K562 (cell line): ENCODE data around the gene CPPED1. TPM values are rescaled to one million over a fixed set of nuclear protein-coding genes. Genes with fewer than 3 reads are reported as not detected.

Source experiments
- ATAC-seq: fragments of 200-7000 bp; cut with Tn5 transposase; 3 replicates; pipeline ENCODE4 v1.9.1; 2020; ENCODE audit warnings: moderate library complexity
- BruUV-seq: library from RNA; stranded (reverse); fragments of 400-500 nt; replicated peaks from 2 replicates; lab custom pipeline; 2021; lab: Mats Ljungman, UMichigan
- CTCF ChIA-PET: fragments of 300-600 bp; formaldehyde crosslinking; extraction: SDS; loops from one replicate; lab custom pipeline; 2021; ENCODE audit warnings: low intra/inter-chr PET ratio; lab: Yijun Ruan, JAX
- POLR2A ChIA-PET: fragments of 300-600, 350-650 bp; sonication (Branson Sonifier 250); formaldehyde crosslinking; extraction: SDS; loops from one replicate; lab custom pipeline; 2021; ENCODE audit warnings: antibody characterized with exemption, inconsistent platforms; lab: Yijun Ruan, JAX
- DNase-seq, 4 experiments: peaks; one replicate each; pipeline versions ENCODE4 v3.0.0 to v3.0.0-alpha.2; 2011 to 2018; ENCODE audit warnings: low spot score in 3 of 4, mixed read lengths in 3 of 4; ENCODE audit errors: extremely low read depth in 1 of 4
- FAIRE-seq: peaks from 2 replicates; lab custom pipeline; 2011; peaks lifted over from hg19 to GRCh38; lab: Jason Lieb, UNC
- H2AFZ ChIP-seq: 2 replicates; pipeline ENCODE4 v1.6.0; 2011; ENCODE audit warnings: low read depth, low read length, control low read depth, inconsistent platforms
- H3K27ac ChIP-seq: fragments of 200-600 bp; 3 replicates; pipeline ENCODE4 v1.8.0; 2011; ENCODE audit warnings: low read depth, mild to moderate bottlenecking, control low read depth, inconsistent platforms, low read length, moderate library complexity, mixed read lengths; ENCODE audit errors: extremely low read depth
- H3K27me3 ChIP-seq, 2 experiments: fragments of 300-600 bp in 1 of 2; 2 replicates in 1 of 2; 3 replicates in 1 of 2; pipeline versions ENCODE4 v1.6.0 to v1.8.0; 2011; ENCODE audit warnings: inconsistent platforms in 2 of 2, low read length in 2 of 2, mild to moderate bottlenecking in 1 of 2, mixed read lengths in 1 of 2, moderate library complexity in 1 of 2; ENCODE audit not compliant: control insufficient read depth in 2 of 2, insufficient read depth in 2 of 2
- H3K36me3 ChIP-seq: fragments of 300-600 bp; 3 replicates; pipeline ENCODE4 v1.8.0; 2011; ENCODE audit warnings: mild to moderate bottlenecking, low read length, inconsistent platforms; ENCODE audit not compliant: control insufficient read depth, insufficient read depth
- H3K4me1 ChIP-seq, 2 experiments: fragments of 200-600 bp in 1 of 2; replicated peaks in 1 of 2; 2 replicates in 1 of 2; 3 replicates in 1 of 2; pipeline versions ENCODE4 v1.5.1 to v1.8.0; 2011; ENCODE audit warnings: inconsistent platforms in 2 of 2, low read length in 2 of 2, mild to moderate bottlenecking in 1 of 2, mixed read lengths in 1 of 2, moderate library complexity in 1 of 2; ENCODE audit not compliant: control insufficient read depth in 2 of 2, insufficient read depth in 2 of 2
- H3K4me2 ChIP-seq: 2 replicates; pipeline ENCODE4 v1.6.1; 2011; ENCODE audit warnings: low read length, control low read depth, inconsistent platforms, mixed read lengths; ENCODE audit not compliant: insufficient read depth
- H3K4me3 ChIP-seq: fragments of 200-600 bp; sonication (generic), shearing (Covaris generic); 2 replicates; pipeline ENCODE4 v1.5.1; 2016; ENCODE audit warnings: control low read depth, inconsistent platforms
- H3K79me2 ChIP-seq: fragments of 200-600 bp; 3 replicates; pipeline ENCODE4 v1.8.0; 2011; ENCODE audit warnings: low read length, inconsistent platforms; ENCODE audit not compliant: control insufficient read depth, insufficient read depth
- H3K9ac ChIP-seq, 2 experiments: 2 replicates each; pipeline versions ENCODE4 v1.6.0 to v1.6.1; 2011; ENCODE audit warnings: low read depth in 2 of 2, low read length in 2 of 2, control low read depth in 1 of 2, inconsistent platforms in 1 of 2, mild to moderate bottlenecking in 1 of 2, mixed read lengths in 1 of 2; ENCODE audit not compliant: insufficient read depth in 1 of 2
- H3K9me1 ChIP-seq: one replicate; pipeline ENCODE4 v1.6.0; 2011; ENCODE audit warnings: inconsistent platforms, mild to moderate bottlenecking, low read length, moderate library complexity; ENCODE audit not compliant: control insufficient read depth, insufficient read depth
- H3K9me3 ChIP-seq: replicated peaks from 2 replicates; pipeline ENCODE4 v1.5.1; 2011; ENCODE audit warnings: low read depth, low read length, inconsistent platforms; ENCODE audit not compliant: control insufficient read depth, insufficient read depth
- H4K20me1 ChIP-seq: replicated peaks from 2 replicates; pipeline ENCODE4 v1.6.1; 2011; ENCODE audit warnings: low read length, inconsistent platforms, mixed read lengths; ENCODE audit not compliant: control insufficient read depth, insufficient read depth
- BCLAF1 ChIP-seq, 2 experiments: fragments of 450-650 bp in 1 of 2; IDR thresholded peaks; 2 replicates each; pipeline ENCODE4 v1.6.1; 2011 to 2017; ENCODE audit warnings: low read depth in 2 of 2, antibody characterized with exemption in 1 of 2, borderline replicate concordance in 1 of 2, low read length in 1 of 2, mild to moderate bottlenecking in 1 of 2, mixed read lengths in 1 of 2; ENCODE audit not compliant: control insufficient read depth in 1 of 2
- BCOR ChIP-seq: fragments of 450-650 bp; IDR thresholded peaks from 2 replicates; pipeline ENCODE4 v1.6.1; 2016
- CBFA2T3 ChIP-seq: fragments of 450-650 bp; IDR thresholded peaks from 2 replicates; pipeline ENCODE4 v1.6.1; 2017
- ELK3 ChIP-seq: fragments of 450-650 bp; formaldehyde crosslinking; IDR thresholded peaks from 2 replicates; pipeline ENCODE4 v1.4.0; 2020; ENCODE audit warnings: mild to moderate bottlenecking
- KDM1A ChIP-seq, 2 experiments: fragments of 450-650 bp; IDR thresholded peaks; 2 replicates each; pipeline ENCODE4 v1.6.1; 2016; ENCODE audit warnings: mild to moderate bottlenecking in 2 of 2
- KDM4B ChIP-seq, 2 experiments: fragments of 450-650 bp in 1 of 2; sonication (generic) in 1 of 2; IDR thresholded peaks; 2 replicates each; pipeline ENCODE4 v1.6.1; 2016 to 2017; ENCODE audit warnings: borderline replicate concordance in 2 of 2, antibody characterized with exemption in 1 of 2, low read depth in 1 of 2, mild to moderate bottlenecking in 1 of 2
- PREB ChIP-seq: sonication (generic); formaldehyde crosslinking; IDR thresholded peaks from 2 replicates; pipeline ENCODE4 v1.8.1; 2023; ENCODE audit warnings: mild to moderate bottlenecking, missing genetic modification reagents
- RCOR1 ChIP-seq, 2 experiments: IDR thresholded peaks; 2 replicates each; pipeline ENCODE4 v1.6.1; 2012; ENCODE audit warnings: low read depth in 2 of 2, low read length in 2 of 2, borderline replicate concordance in 1 of 2, improper control_type of control experiment in 1 of 2
- ZNF384 ChIP-seq: IDR thresholded peaks from 2 replicates; pipeline ENCODE4 v1.6.1; 2012; ENCODE audit warnings: low read depth, low read length, improper control_type of control experiment
- WGBS: fragments of 100-300 bp; shearing (Covaris generic); methylation state at CpG from one replicate; pipeline ENCODE4 v1.1.6; 2016; ENCODE audit warnings: low coverage, mixed read lengths; ENCODE audit not compliant: insufficient coverage; ENCODE audit errors: missing lambda C conversion rate; 5-methylcytosine and 5-hydroxymethylcytosine counted together
- in situ Hi-C: fragments of 300-500 bp; cut with MboI; formaldehyde crosslinking; loops from 4 replicates; pipeline ENCODE4 v1.15.0; 2018; ENCODE audit warnings: inconsistent platforms, mixed read lengths
- intact Hi-C: fragments of 100-400 bp; cut with micrococcal nuclease; formaldehyde crosslinking; loops from 2 replicates; pipeline ENCODE4 v1.14.2; 2022
- polyA plus RNA-seq, 8 experiments: library from polyadenylated mRNA; depleted of rRNA in 4 of 8; stranded (reverse) in 5 of 8; unstranded in 3 of 8; fragments of >200 nt; fragmentation: Nextera tagmentation in 2 of 8; fragmentation: Illumina TruSeq in 1 of 8; extraction: Ambion mirVana in 2 of 8; extraction: Trizol in 1 of 8; gene quantifications; 2 replicates each; pipeline versions ENCODE4 v1.2.1 to v1.2.3, GENCODE V29; 2011 to 2014; ENCODE audit warnings: inconsistent platforms in 1 of 8, missing spikeins in 1 of 8
- total RNA-seq, 7 experiments: library from RNA; depleted of rRNA in 6 of 7; stranded (reverse); fragments of >200 nt in 6 of 7; fragmentation: Illumina TruSeq in 2 of 7; extraction: Trizol in 2 of 7; gene quantifications; 2 replicates each; pipeline versions ENCODE4 v1.2.1 to v1.2.3, GENCODE V29; 2011 to 2021; ENCODE audit warnings: low replicate concordance in 1 of 7
- TF ChIP-seq, protein P1 (sequence below): sonication (generic); formaldehyde crosslinking; IDR thresholded peaks from 2 replicates; pipeline ENCODE4 v1.8.0; 2023; ENCODE audit warnings: mild to moderate bottlenecking, missing genetic modification reagents

CPPED1 gene
- total and polyA plus RNA-seq, 9 of the 15 experiments (the other 6 are each of a cell fraction or from before 2014, with no cell fraction given) = 7.5 to 25.7 (median 16.9) TPM

DNA sequence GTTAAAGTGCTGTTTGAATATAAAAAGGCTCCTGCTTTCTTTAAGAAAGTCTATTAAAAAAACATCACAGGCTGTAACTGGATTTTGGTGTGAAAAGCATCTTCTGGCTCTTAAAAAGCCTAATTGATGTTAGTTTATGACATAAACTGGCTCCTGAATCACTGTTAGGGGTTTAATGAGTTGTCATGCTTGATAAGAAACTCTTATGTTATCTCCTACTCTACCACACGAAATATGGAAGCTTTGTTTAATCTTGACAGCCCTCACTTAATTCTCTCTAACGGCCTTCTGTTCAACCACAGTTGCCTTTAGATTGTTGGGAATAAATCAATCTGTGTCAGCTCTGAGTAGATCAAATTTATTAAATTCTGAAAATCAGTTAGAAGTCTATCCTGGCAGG, 51.5 kb downstream of the CPPED1 start (continued):
- no peak for TF ChIP-seq KDM4B (IDR thresholded peaks at IDR 0.05; ENCODE audit: borderline replicate concordance in 2 of 2, low read depth in 1 of 2)
- TF ChIP-seq ELK3 (CRISPR knock-in tag) = no peak
- TF ChIP-seq KDM1A (IDR thresholded peaks at IDR 0.05) = peak; percentile 17 to 23; a peak in 2 of 4 replicates
- TF ChIP-seq CBFA2T3 = peak; percentile 33; the same call in 1 of the 2 replicates
- TF ChIP-seq RCOR1 (IDR thresholded peaks at IDR 0.05; ENCODE audit: borderline replicate concordance in 1 of 2, low read depth in 2 of 2, low read length in 2 of 2) = peak in 1 of 2 experiments; percentile 66; a peak in 1 of 4 replicates
- no peak for TF ChIP-seq ZNF384
- TF ChIP-seq, protein P1, sequence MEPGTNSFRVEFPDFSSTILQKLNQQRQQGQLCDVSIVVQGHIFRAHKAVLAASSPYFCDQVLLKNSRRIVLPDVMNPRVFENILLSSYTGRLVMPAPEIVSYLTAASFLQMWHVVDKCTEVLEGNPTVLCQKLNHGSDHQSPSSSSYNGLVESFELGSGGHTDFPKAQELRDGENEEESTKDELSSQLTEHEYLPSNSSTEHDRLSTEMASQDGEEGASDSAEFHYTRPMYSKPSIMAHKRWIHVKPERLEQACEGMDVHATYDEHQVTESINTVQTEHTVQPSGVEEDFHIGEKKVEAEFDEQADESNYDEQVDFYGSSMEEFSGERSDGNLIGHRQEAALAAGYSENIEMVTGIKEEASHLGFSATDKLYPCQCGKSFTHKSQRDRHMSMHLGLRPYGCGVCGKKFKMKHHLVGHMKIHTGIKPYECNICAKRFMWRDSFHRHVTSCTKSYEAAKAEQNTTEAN (CRISPR knock-in tag) = no peak

DNA sequence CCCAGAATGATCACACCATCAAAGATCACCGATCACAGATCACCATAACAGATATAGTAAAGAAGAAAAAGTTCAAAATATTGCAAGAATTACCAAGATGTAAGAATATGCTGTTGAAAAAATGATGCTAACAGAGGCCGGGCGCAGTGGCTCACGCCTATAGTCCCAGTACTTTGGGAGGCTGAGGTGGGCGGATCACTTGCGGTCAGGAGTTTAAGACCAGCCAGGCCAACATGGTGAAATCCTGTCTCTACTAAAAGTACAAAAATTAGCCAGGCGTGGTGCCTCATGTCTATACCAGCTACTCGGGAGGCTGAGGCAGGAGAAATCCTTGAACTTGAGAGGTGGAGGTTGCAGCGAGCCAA, 53.2 kb downstream of the CPPED1 start:
- intact Hi-C loops (no loop called here), in situ Hi-C loops (no loop called here)
- 80% methylated on average over 9 of the region's 9 CpGs for WGBS
- Histone ChIP-seq H3K9me3 (no peaks in the 10 kb centered on the region), H3K4me2 (no peak overlapping the region), H3K9ac (no peak overlapping the region), H3K4me3 (no peak overlapping the region), H3K9me1 (no peaks in the 10 kb centered on the region), H3K27ac (no peak overlapping the region), H4K20me1 (no peaks in the 10 kb centered on the region), H3K27me3 (no peaks in the 10 kb centered on the region), H2AFZ (no peak overlapping the region), H3K36me3 (no peaks in the 10 kb centered on the region), H3K4me1 (no peaks in the 10 kb centered on the region; a peak in 1 of 5 replicates), H3K79me2 (no peaks in the 10 kb centered on the region)
- DNase-seq (no peak), FAIRE-seq (no peak), ATAC-seq (no peak)
- POLR2A ChIA-PET = no interaction called here
- BruUV-seq = no TSS peak
- CTCF ChIA-PET = no interaction called here
- no peak for TF ChIP-seq BCLAF1 (IDR thresholded peaks at IDR 0.05; ENCODE audit: borderline replicate concordance in 1 of 2, control insufficient read depth in 1 of 2, low read depth in 2 of 2, low read length in 1 of 2)
- no peak for TF ChIP-seq BCOR
- no peak for TF ChIP-seq PREB (CRISPR knock-in tag)
